SK-N-SH (cell line): ENCODE results near the gene UCN2. TPM values are rescaled to one million over a fixed set of nuclear protein-coding genes. Genes with fewer than 3 reads are reported as not detected.

ENCODE experiments used
- CTCF ChIA-PET: fragments of 300-600, 350-600 bp; formaldehyde crosslinking; extraction: SDS; loops from one replicate; lab custom pipeline; 2021; lab: Yijun Ruan, JAX
- POLR2A ChIA-PET: fragments of 350-600 bp; sonication (Branson Sonifier 250); formaldehyde crosslinking; extraction: SDS; loops from one replicate; lab custom pipeline; 2020; ENCODE audit warnings: antibody characterized with exemption, inconsistent platforms; lab: Yijun Ruan, JAX
- DNase-seq: peaks from one replicate; pipeline ENCODE4 v3.0.0; 2012
- H2AFZ ChIP-seq: fragments of 200-600 bp; sonication (generic); 2 replicates; pipeline ENCODE4 v1.8.1; 2016; ENCODE audit warnings: antibody characterized with exemption, mild to moderate bottlenecking, low read depth
- H3F3A ChIP-seq: fragments of 200-600 bp; sonication (generic); replicated peaks from 2 replicates; pipeline ENCODE3; 2016; ENCODE audit warnings: antibody characterized with exemption, mild to moderate bottlenecking; ENCODE audit not compliant: insufficient read depth
- H3K27ac ChIP-seq, 2 experiments: fragments of 200-500 bp in 1 of 2; fragments of 200-600 bp in 1 of 2; sonication (Bioruptor generic) in 1 of 2; sonication (generic), shearing (Covaris generic) in 1 of 2; 2 replicates each; pipeline versions ENCODE4 v1.5.1 to v1.6.1; 2014 to 2016; ENCODE audit warnings: low read depth in 2 of 2, inconsistent platforms in 1 of 2, low read length in 1 of 2, mild to moderate bottlenecking in 1 of 2, mixed read lengths in 1 of 2
- H3K27me3 ChIP-seq: fragments of 200-600 bp; sonication (generic), shearing (Covaris generic); 2 replicates; pipeline ENCODE4 v1.6.1; 2016; ENCODE audit warnings: mixed run types; ENCODE audit not compliant: insufficient read depth
- H3K36me3 ChIP-seq, 2 experiments: fragments of 200-500 bp in 1 of 2; fragments of 200-600 bp in 1 of 2; sonication (Bioruptor generic) in 1 of 2; sonication (generic) in 1 of 2; replicated peaks in 1 of 2; 2 replicates each; pipeline versions ENCODE3 to v1.5.1; 2014 to 2016; ENCODE audit warnings: low read length in 1 of 2, mild to moderate bottlenecking in 1 of 2; ENCODE audit not compliant: insufficient read depth in 2 of 2, control insufficient read depth in 1 of 2
- H3K4me1 ChIP-seq, 2 experiments: fragments of 200-500 bp in 1 of 2; fragments of 200-600 bp in 1 of 2; sonication (Bioruptor generic) in 1 of 2; sonication (generic), shearing (Covaris generic) in 1 of 2; 2 replicates each; pipeline versions ENCODE4 v1.5.1 to v1.6.1; 2014 to 2016; ENCODE audit warnings: low read depth in 1 of 2, low read length in 1 of 2, mixed run types in 1 of 2; ENCODE audit not compliant: insufficient read depth in 2 of 2, control insufficient read depth in 1 of 2
- H3K4me2 ChIP-seq: fragments of 200-600 bp; sonication (generic), shearing (Covaris generic); 2 replicates; pipeline ENCODE4 v1.6.1; 2017; ENCODE audit warnings: mixed run types
- H3K4me3 ChIP-seq, 2 experiments: fragments of 200-500 bp in 1 of 2; fragments of 200-600 bp in 1 of 2; sonication (Bioruptor generic) in 1 of 2; sonication (generic), shearing (Covaris generic) in 1 of 2; 2 replicates each; pipeline versions ENCODE4 v1.5.1 to v1.8.1; 2014 to 2016; ENCODE audit warnings: low read depth in 2 of 2, inconsistent platforms in 1 of 2, low read length in 1 of 2, mild to moderate bottlenecking in 1 of 2, mixed read lengths in 1 of 2, moderate library complexity in 1 of 2
- H3K79me2 ChIP-seq: fragments of 200-600 bp; sonication (generic); 2 replicates; pipeline ENCODE4 v1.8.1; 2017; ENCODE audit warnings: mild to moderate bottlenecking; ENCODE audit not compliant: insufficient read depth
- H3K9ac ChIP-seq: fragments of 200-600 bp; sonication (generic); 2 replicates; pipeline ENCODE4 v1.6.1; 2017; ENCODE audit warnings: mixed run types
- H3K9me2 ChIP-seq: fragments of 200-600 bp; sonication (generic); 2 replicates; pipeline ENCODE4 v1.6.1; 2017; ENCODE audit warnings: mixed run types
- H3K9me3 ChIP-seq: fragments of 200-600 bp; sonication (generic); 2 replicates; pipeline ENCODE4 v1.6.1; 2017; ENCODE audit warnings: mixed run types, mild to moderate bottlenecking, moderate library complexity
- H4K20me1 ChIP-seq: fragments of 200-600 bp; sonication (generic); 2 replicates; pipeline ENCODE4 v1.6.1; 2017; ENCODE audit warnings: mild to moderate bottlenecking, mixed run types; ENCODE audit not compliant: insufficient read depth
- ELF1 ChIP-seq: IDR thresholded peaks from 2 replicates; pipeline ENCODE4 v1.4.0; 2012
- EZH2phosphoT487 ChIP-seq: fragments of 200-600 bp; sonication (generic); IDR thresholded peaks from 2 replicates; pipeline ENCODE4 v1.6.1; 2017; ENCODE audit warnings: low read depth, mixed run types, mild to moderate bottlenecking, antibody characterized with exemption, moderate library complexity, borderline replicate concordance
- GATA2 ChIP-seq: sonication (generic); formaldehyde crosslinking; IDR thresholded peaks from 2 replicates; pipeline ENCODE4 v1.5.0; 2020; ENCODE audit warnings: mild to moderate bottlenecking, missing genetic modification reagents
- IRF3 ChIP-seq: fragments of 150-350 bp; IDR thresholded peaks from 2 replicates; pipeline ENCODE4 v1.6.1; 2016; ENCODE audit warnings: mild to moderate bottlenecking, low read depth, low read length
- MEF2A ChIP-seq: IDR thresholded peaks from 2 replicates; pipeline ENCODE4 v1.4.0; 2012; ENCODE audit warnings: low read depth, borderline replicate concordance
- MXI1 ChIP-seq: IDR thresholded peaks from 2 replicates; pipeline ENCODE4 v1.6.1; 2012; ENCODE audit warnings: mild to moderate bottlenecking, low read depth, low read length, improper control_type of control experiment
- NFIC ChIP-seq: IDR thresholded peaks from 2 replicates; pipeline ENCODE4 v1.4.0; 2012; ENCODE audit warnings: borderline replicate concordance
- RCOR1 ChIP-seq: fragments of 150-350 bp; IDR thresholded peaks from 2 replicates; pipeline ENCODE4 v1.6.1; 2017; ENCODE audit warnings: antibody characterized with exemption, low read length
- RXRA ChIP-seq: IDR thresholded peaks from 2 replicates; pipeline ENCODE4 v1.4.0; 2012; ENCODE audit warnings: low read depth, mild to moderate bottlenecking, borderline replicate concordance
- TAF1 ChIP-seq: IDR thresholded peaks from 2 replicates; pipeline ENCODE4 v1.6.1; 2012; ENCODE audit warnings: low read depth, mild to moderate bottlenecking, low read length, moderate library complexity, borderline replicate concordance
- TCF12 ChIP-seq: IDR thresholded peaks from 2 replicates; pipeline ENCODE4 v1.4.0; 2012
- TEAD4 ChIP-seq: IDR thresholded peaks from 2 replicates; pipeline ENCODE4 v1.4.0; 2012; ENCODE audit warnings: mild to moderate bottlenecking, borderline replicate concordance; ENCODE audit not compliant: insufficient read depth
- YY1 ChIP-seq: IDR thresholded peaks from 2 replicates; pipeline ENCODE4 v1.4.0; 2012; ENCODE audit warnings: low read depth, mild to moderate bottlenecking
- WGBS: methylation state at CpG from one replicate; pipeline ENCODE4 v1.1.6; 2017; ENCODE audit warnings: low lambda C conversion rate; 5-methylcytosine and 5-hydroxymethylcytosine counted together
- polyA plus RNA-seq, 3 experiments: library from polyadenylated mRNA; depleted of rRNA; stranded (reverse); fragments of >200 nt; gene quantifications; 2 replicates each; pipeline ENCODE4 v1.2.3, GENCODE V29; 2012
- small RNA-seq, 7 experiments: library from RNA; depleted of rRNA; stranded (forward); fragments of <200 nt; gene quantifications; one replicate each; pipeline ENCODE3, GENCODE V24; 2012
- TF ChIP-seq, protein P1 (sequence below): IDR thresholded peaks from 2 replicates; pipeline ENCODE4 v1.4.0; 2012; ENCODE audit warnings: low read depth
- TF ChIP-seq, protein P2 (sequence below): IDR thresholded peaks from 2 replicates; pipeline ENCODE4; 2012
- TF ChIP-seq, protein P3 (sequence below): IDR thresholded peaks from 2 replicates; pipeline ENCODE4 v1.4.0; 2012; ENCODE audit warnings: low read depth, borderline replicate concordance

Gene UCN2
- polyA plus RNA-seq, 1 of the 3 experiments (the other 2 are of a cell fraction), result 0.69 TPM

- no peak overlapping the region for H3K4me3 ChIP-seq
- no peak for DNase-seq
- no peaks in the 10 kb centered on the region for H4K20me1 ChIP-seq
- H3K4me1 ChIP-seq, result no peaks in the 10 kb centered on the region
- H3K9ac ChIP-seq, result no peak overlapping the region
- no peak overlapping the region for H2AFZ ChIP-seq
- H3K9me3 ChIP-seq, result no peaks in the 10 kb centered on the region
- no peak overlapping the region for H3K4me2 ChIP-seq
- no peaks in the 10 kb centered on the region for H3K79me2 ChIP-seq
- TF ChIP-seq, protein P1, sequence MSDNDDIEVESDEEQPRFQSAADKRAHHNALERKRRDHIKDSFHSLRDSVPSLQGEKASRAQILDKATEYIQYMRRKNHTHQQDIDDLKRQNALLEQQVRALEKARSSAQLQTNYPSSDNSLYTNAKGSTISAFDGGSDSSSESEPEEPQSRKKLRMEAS, result no peak
- TF ChIP-seq IRF3, result no peak
- no peak for TF ChIP-seq TCF12
- TF ChIP-seq TEAD4, result no peak
- TF ChIP-seq MXI1, result no peak
- TF ChIP-seq YY1, result no peak
- TF ChIP-seq, protein P2, sequence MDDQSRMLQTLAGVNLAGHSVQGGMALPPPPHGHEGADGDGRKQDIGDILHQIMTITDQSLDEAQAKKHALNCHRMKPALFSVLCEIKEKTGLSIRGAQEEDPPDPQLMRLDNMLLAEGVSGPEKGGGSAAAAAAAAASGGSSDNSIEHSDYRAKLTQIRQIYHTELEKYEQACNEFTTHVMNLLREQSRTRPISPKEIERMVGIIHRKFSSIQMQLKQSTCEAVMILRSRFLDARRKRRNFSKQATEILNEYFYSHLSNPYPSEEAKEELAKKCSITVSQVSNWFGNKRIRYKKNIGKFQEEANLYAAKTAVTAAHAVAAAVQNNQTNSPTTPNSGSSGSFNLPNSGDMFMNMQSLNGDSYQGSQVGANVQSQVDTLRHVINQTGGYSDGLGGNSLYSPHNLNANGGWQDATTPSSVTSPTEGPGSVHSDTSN, result no peak
- no peak for TF ChIP-seq ELF1
- TF ChIP-seq MEF2A, result no peak
- TF ChIP-seq GATA2 (CRISPR knock-in tag), result no peak
- no peak for TF ChIP-seq NFIC
- TF ChIP-seq, protein P3, sequence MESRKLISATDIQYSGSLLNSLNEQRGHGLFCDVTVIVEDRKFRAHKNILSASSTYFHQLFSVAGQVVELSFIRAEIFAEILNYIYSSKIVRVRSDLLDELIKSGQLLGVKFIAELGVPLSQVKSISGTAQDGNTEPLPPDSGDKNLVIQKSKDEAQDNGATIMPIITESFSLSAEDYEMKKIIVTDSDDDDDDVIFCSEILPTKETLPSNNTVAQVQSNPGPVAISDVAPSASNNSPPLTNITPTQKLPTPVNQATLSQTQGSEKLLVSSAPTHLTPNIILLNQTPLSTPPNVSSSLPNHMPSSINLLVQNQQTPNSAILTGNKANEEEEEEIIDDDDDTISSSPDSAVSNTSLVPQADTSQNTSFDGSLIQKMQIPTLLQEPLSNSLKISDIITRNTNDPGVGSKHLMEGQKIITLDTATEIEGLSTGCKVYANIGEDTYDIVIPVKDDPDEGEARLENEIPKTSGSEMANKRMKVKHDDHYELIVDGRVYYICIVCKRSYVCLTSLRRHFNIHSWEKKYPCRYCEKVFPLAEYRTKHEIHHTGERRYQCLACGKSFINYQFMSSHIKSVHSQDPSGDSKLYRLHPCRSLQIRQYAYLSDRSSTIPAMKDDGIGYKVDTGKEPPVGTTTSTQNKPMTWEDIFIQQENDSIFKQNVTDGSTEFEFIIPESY, result no peak
- no peak for TF ChIP-seq EZH2phosphoT487
- no peak for TF ChIP-seq RCOR1
- TF ChIP-seq TAF1, result no peak
- TF ChIP-seq RXRA, result no peak
- H3K27ac ChIP-seq, result no peak overlapping the region
- H3F3A ChIP-seq, result no peaks in the 10 kb centered on the region
- H3K9me2 ChIP-seq, result no peaks in the 10 kb centered on the region
- POLR2A ChIA-PET, result no interaction called here
- CTCF ChIA-PET, result interaction anchor here (1.3 to 2.6 kb wide), 2 partner anchors 79 to 114 kb away, joined by 3 to 10 read pairs; no protein-coding TSS in a partner anchor
- H3K27me3 ChIP-seq, result no peaks in the 10 kb centered on the region
- no peaks in the 10 kb centered on the region for H3K36me3 ChIP-seq
- WGBS, result 90% methylated on average over 8 of the region's 8 CpGs
Measured at GRCh38 chr3:48514431-48515227, 49.0 kb downstream of the UCN2 start.

Small RNA genes within 50 kb of the gene (small RNA-seq; reads per million reads assigned to genes)
- 0 to 0.59 (median 0) reads per million in 7 experiments for gene MIR6823

Other genes with a start within 250 kb of the UCN2 start
- gene SPINK8, start 230.1 kb downstream of the UCN2 start, polyA plus RNA-seq (2012; rRNA removed), result not detected in 2 replicates
- 0.07 TPM in 1 of 2 replicates, not detected in the other for gene FBXW12, start 191.6 kb downstream of the UCN2 start, polyA plus RNA-seq (2012; rRNA removed)
- 38.0 and 39.8 TPM in 2 replicates for gene PLXNB1, start 133.7 kb downstream of the UCN2 start, polyA plus RNA-seq (2012; rRNA removed)
- 24.2 and 29.6 TPM in 2 replicates for gene CCDC51, start 123.7 kb downstream of the UCN2 start, polyA plus RNA-seq (2012; rRNA removed)
- gene TMA7, start 123.5 kb downstream of the UCN2 start, polyA plus RNA-seq (2012; rRNA removed), result 393 and 438 TPM in 2 replicates
- 5.6 and 6.5 TPM in 2 replicates for gene ATRIP, start 117.0 kb downstream of the UCN2 start, polyA plus RNA-seq (2012; rRNA removed)
- gene SHISA5, start 59.6 kb downstream of the UCN2 start, polyA plus RNA-seq (2012; rRNA removed), result 141 and 194 TPM in 2 replicates
- gene PFKFB4, start 7.0 kb downstream of the UCN2 start, polyA plus RNA-seq (2012; rRNA removed), result 5.7 and 6.7 TPM in 2 replicates
- gene COL7A1, start 31.5 kb upstream of the UCN2 start, polyA plus RNA-seq (2012; rRNA removed), result 7.1 and 10.8 TPM in 2 replicates
- 284 and 317 TPM in 2 replicates for gene UQCRC1, start 45.9 kb upstream of the UCN2 start, polyA plus RNA-seq (2012; rRNA removed)
- gene TMEM89, start 58.0 kb upstream of the UCN2 start, polyA plus RNA-seq (2012; rRNA removed), result not detected in 2 replicates
- gene SLC26A6, start 71.7 kb upstream of the UCN2 start, polyA plus RNA-seq (2012; rRNA removed), result 31.9 and 39.6 TPM in 2 replicates
- 10.0 and 11.7 TPM in 2 replicates for gene CELSR3, start 99.1 kb upstream of the UCN2 start, polyA plus RNA-seq (2012; rRNA removed)
- 20.4 and 24.9 TPM in 2 replicates for gene NCKIPSD, start 122.1 kb upstream of the UCN2 start, polyA plus RNA-seq (2012; rRNA removed)
- 178 and 219 TPM in 2 replicates for gene IP6K2, start 153.4 kb upstream of the UCN2 start, polyA plus RNA-seq (2012; rRNA removed)